ENCODE measurements around the gene ICAM4. TPM values are rescaled to one million over a fixed set of nuclear protein-coding genes. Genes with fewer than 3 reads are reported as not detected.

The ICAM4 gene
- total RNA-seq, 4 donors from 2014 or later: 1.3 TPM; not detected in 3

- peak; percentile 81 to 95 for DNase-seq (ENCODE audit: low spot score in 2 of 2)
- H3K4me3 ChIP-seq: no peak overlapping the region
- no peaks in the 10 kb centered on the region for H3K9me3 ChIP-seq
- peak; percentile 57 to 73 (median 70) for TF ChIP-seq CTCF (IDR thresholded peaks at IDR 0.05)
- no peak for TF ChIP-seq POLR2A (IDR thresholded peaks at IDR 0.05)
- no peak for TF ChIP-seq EP300 (IDR thresholded peaks at IDR 0.05)
- H3K27ac ChIP-seq: no peak overlapping the region
- 51 to 56% methylated on average over 26 to 29 of the region's 32 CpGs for WGBS, 2 donors
- peaks cover 0 to 4% (median 0%) of the 10 kb centered on the region in 4 donors for H3K4me1 ChIP-seq
- no peaks in the 10 kb centered on the region for H3K27me3 ChIP-seq
- peaks cover 2 to 58% (median 12%) of the 10 kb centered on the region in 3 donors for H3K36me3 ChIP-seq
Measured at GRCh38 chr19:10259162-10259905, 27.4 kb upstream of the ICAM4 start.

- Histone ChIP-seq H3K36me3 (peaks cover 2 to 49% (median 4%) of the 10 kb centered on the region in 3 donors), H3K4me1 (peaks cover 0 to 3% (median 0%) of the 10 kb centered on the region in 4 donors), H3K4me3 (no peak overlapping the region), H3K27ac (no peak overlapping the region), H3K9me3 (no peaks in the 10 kb centered on the region), H3K27me3 (no peaks in the 10 kb centered on the region)
- 80 to 85% methylated on average over 8 of the region's 8 CpGs for WGBS, 2 donors
- TF ChIP-seq POLR2A (IDR thresholded peaks at IDR 0.05) (no peak), CTCF (IDR thresholded peaks at IDR 0.05) (no peak), EP300 (IDR thresholded peaks at IDR 0.05) (no peak)
- DNase-seq (ENCODE audit: low spot score in 2 of 2): no peak
Measured at GRCh38 chr19:10260141-10260584, 26.6 kb upstream of the ICAM4 start.

GRCh38 chr19:10262771-10263170 is 24.0 kb upstream of the ICAM4 start:
- 73 to 76% methylated on average over 7 of the region's 7 CpGs for WGBS, 2 donors
- TF ChIP-seq POLR2A (IDR thresholded peaks at IDR 0.05) (no peak), CTCF (IDR thresholded peaks at IDR 0.05) (no peak), EP300 (IDR thresholded peaks at IDR 0.05) (no peak)
- peaks cover 0 to 3% (median 0%) of the 10 kb centered on the region in 4 donors for H3K4me1 ChIP-seq
- H3K9me3 ChIP-seq: no peaks in the 10 kb centered on the region
- H3K27ac ChIP-seq: no peak overlapping the region
- H3K27me3 ChIP-seq: no peaks in the 10 kb centered on the region
- peaks cover 0 to 23% (median 0%) of the 10 kb centered on the region in 3 donors for H3K36me3 ChIP-seq
- no peak for DNase-seq (ENCODE audit: low spot score in 2 of 2)
- H3K4me3 ChIP-seq: no peak overlapping the region

- no peaks in the 10 kb centered on the region for H3K36me3 ChIP-seq
- peaks cover 0 to 13% of the 10 kb centered on the region in 2 donors for H3K27me3 ChIP-seq
- no peak overlapping the region for H3K27ac ChIP-seq
- H3K4me1 ChIP-seq: peaks cover 0 to 27% (median 13%) of the 10 kb centered on the region in 4 donors
- no peaks in the 10 kb centered on the region for H3K9me3 ChIP-seq
- TF ChIP-seq CTCF (IDR thresholded peaks at IDR 0.05) (no peak), POLR2A (IDR thresholded peaks at IDR 0.05) (no peak), EP300 (IDR thresholded peaks at IDR 0.05) (no peak)
- WGBS, 2 donors: 87 to 90% methylated on average over 7 of the region's 7 CpGs
- no peak overlapping the region for H3K4me3 ChIP-seq
- DNase-seq (ENCODE audit: low spot score in 2 of 2): no peak
Measured at GRCh38 chr19:10266706-10267105, 20.0 kb upstream of the ICAM4 start.

- DNase-seq (ENCODE audit: low spot score in 2 of 2): no peak
- H3K9me3 ChIP-seq: no peaks in the 10 kb centered on the region
- H3K36me3 ChIP-seq: no peaks in the 10 kb centered on the region
- H3K4me1 ChIP-seq: peaks cover 0 to 33% (median 13%) of the 10 kb centered on the region in 4 donors
- peaks cover 0 to 13% of the 10 kb centered on the region in 2 donors for H3K27me3 ChIP-seq
- H3K27ac ChIP-seq: peak overlapping the region in 1 of 4 donors; percentile 52
- no peak overlapping the region for H3K4me3 ChIP-seq
- WGBS, 2 donors: 59 to 60% methylated on average over 6 of the region's 6 CpGs
- no peak for TF ChIP-seq POLR2A (IDR thresholded peaks at IDR 0.05)
- peak in 1 of 2 donors; percentile 34 for TF ChIP-seq EP300 (IDR thresholded peaks at IDR 0.05)
Measured at GRCh38 chr19:10268071-10268470, 18.7 kb upstream of the ICAM4 start.

All from tibial nerve (tissue), 4 donors.